Activated CD4-positive, alpha-beta memory T cell treated with anti-CD3 and anti-CD28 coated beads for 36 hours (primary cell): Measurements from ENCODE around the gene CHD8. TPM values are rescaled to one million over a fixed set of nuclear protein-coding genes. Genes with fewer than 3 reads are reported as not detected.

Experiments
- CTCF ChIA-PET: fragments of 350-600 bp; sonication (Branson Sonifier 250); formaldehyde crosslinking; loops from one replicate; lab custom pipeline; 2021; ENCODE audit warnings: antibody characterized with exemption, inconsistent platforms; lab: Charles Lee
- POLR2A ChIA-PET: fragments of 350-600 bp; sonication (Branson Sonifier 250); formaldehyde crosslinking; loops from one replicate; lab custom pipeline; 2021; ENCODE audit warnings: antibody characterized with exemption; lab: Charles Lee
- DNase-seq: peaks from one replicate; pipeline ENCODE4 v3.0.0-alpha.2; 2020
- H3K27ac Mint-ChIP-seq: one replicate; pipeline ENCODE4 v1.8.0; 2021; ENCODE audit warnings: mixed read lengths
- H3K27me3 Mint-ChIP-seq: one replicate; pipeline ENCODE4 v1.8.0; 2021; ENCODE audit warnings: mixed read lengths
- H3K36me3 Mint-ChIP-seq: one replicate; pipeline ENCODE4 v1.8.0; 2021; ENCODE audit warnings: mixed read lengths
- H3K4me1 Mint-ChIP-seq: one replicate; pipeline ENCODE4 v1.8.0; 2021; ENCODE audit warnings: low read depth, mixed read lengths
- H3K4me3 Mint-ChIP-seq: one replicate; pipeline ENCODE4 v1.8.0; 2021; ENCODE audit warnings: mild to moderate bottlenecking, mixed read lengths
- H3K9me3 Mint-ChIP-seq: one replicate; pipeline ENCODE4 v1.8.0; 2021; ENCODE audit warnings: mixed read lengths
- intact Hi-C: fragments of 100-400 bp; cut with micrococcal nuclease; formaldehyde crosslinking; loops from one replicate; pipeline ENCODE4 v1.15.1; 2023
- total RNA-seq, 2 experiments: library from RNA; stranded (reverse); gene quantifications; one replicate each; pipeline ENCODE4 v1.2.3, GENCODE V29; 2021

The CHD8 gene
- total RNA-seq = 10 to 100 TPM; 80.1 to 87.7 TPM

- no peaks in the 10 kb centered on the region for H3K9me3 Mint-ChIP-seq
Measured at GRCh38 chr14:21455912-21456667, at the start of gene CHD8. CHD8 (minus strand) TSS chr14:21456123; CDS start chr14:21431643, 24,480 bp downstream.

GRCh38 chr14:21505012-21505553 is 49.2 kb upstream of the CHD8 start:
- Mint-ChIP-seq H3K9me3 (no peaks in the 10 kb centered on the region), H3K27ac (peak overlapping the region; percentile 67), H3K4me3 (no peak overlapping the region), H3K27me3 (no peaks in the 10 kb centered on the region), H3K4me1 (peaks cover 51% of the 10 kb centered on the region), H3K36me3 (peaks cover 34% of the 10 kb centered on the region)
- intact Hi-C loops = no loop called here
- CTCF ChIA-PET = interaction anchor here (0.9 to 1.7 kb wide), 2 partner anchors 27 to 49 kb away, joined by 3 to 12 read pairs; partner anchors contain the start of genes CHD8 and TOX4
- POLR2A ChIA-PET = no interaction called here
- peak; percentile 54 for DNase-seq

More at GRCh38 chr14:21455912-21456667, at the start of gene CHD8:
- Mint-ChIP-seq H3K4me3 (peak within 1 kb of the TSS; percentile 91), H3K27me3 (no peaks in the 10 kb centered on the region), H3K27ac (peak within 1 kb of the TSS; percentile 98), H3K4me1 (peaks cover 31% of the 10 kb centered on the region), H3K36me3 (peaks cover 10% of the 10 kb centered on the region)
- peak; percentile 100 for DNase-seq
- CTCF ChIA-PET = interaction anchor here (0.6 to 3.7 kb wide), 25 partner anchors 9 to 1003 kb away, joined by 3 to 34 read pairs (median 3); partner anchors contain the start of genes METTL3, RAB2B, SALL2 and TOX4
- POLR2A ChIA-PET = interaction anchor here (0.7 to 2.6 kb wide), 8 partner anchors 10 to 72 kb away, joined by 3 to 30 read pairs (median 4); partner anchors contain the start of genes METTL3, RAB2B, SUPT16H and TOX4
- intact Hi-C loops = loop anchor here (1.0 to 10.0 kb wide), 10 partner anchors 19 to 1129 kb away; partner anchors contain the start of genes DAD1, HNRNPC, METTL3 and SUPT16H

- ChIA-PET POLR2A (interaction anchor here (0.6 kb wide), 1 partner anchor 50 kb away, joined by 3 read pairs; no protein-coding TSS in a partner anchor), CTCF (interaction anchor here (1.2 kb wide), 1 partner anchor 54 kb away, joined by 5 read pairs; no protein-coding TSS in a partner anchor)
- H3K4me3 Mint-ChIP-seq = no peak overlapping the region
- peak overlapping the region; percentile 2 for H3K27ac Mint-ChIP-seq
- H3K36me3 Mint-ChIP-seq = peaks cover 43% of the 10 kb centered on the region
- DNase-seq = no peak
- no peaks in the 10 kb centered on the region for H3K27me3 Mint-ChIP-seq
- H3K4me1 Mint-ChIP-seq = peaks cover 49% of the 10 kb centered on the region
- no peaks in the 10 kb centered on the region for H3K9me3 Mint-ChIP-seq
- intact Hi-C loops = no loop called here
Measured at GRCh38 chr14:21503376-21503775, 47.5 kb upstream of the CHD8 start.

- H3K9me3 Mint-ChIP-seq = no peaks in the 10 kb centered on the region
- peaks cover 39% of the 10 kb centered on the region for H3K36me3 Mint-ChIP-seq
- no peak for DNase-seq
- CTCF ChIA-PET = interaction anchor here (0.8 to 4.6 kb wide), 2 partner anchors 9 to 45 kb away, joined by 3 to 54 read pairs; partner anchors contain the start of gene METTL3
- POLR2A ChIA-PET = interaction anchor here (0.7 to 1.1 kb wide), 3 partner anchors 9 to 53 kb away, joined by 3 to 5 read pairs (median 4); partner anchors contain the start of genes METTL3 and SALL2
- H3K27me3 Mint-ChIP-seq = no peaks in the 10 kb centered on the region
- intact Hi-C loops = no loop called here
- peak overlapping the region; percentile 8 for H3K27ac Mint-ChIP-seq
- peaks cover 41% of the 10 kb centered on the region for H3K4me1 Mint-ChIP-seq
- H3K4me3 Mint-ChIP-seq = no peak overlapping the region
Measured at GRCh38 chr14:21501568-21501967, 45.6 kb upstream of the CHD8 start.

- no peaks in the 10 kb centered on the region for H3K9me3 Mint-ChIP-seq
- H3K4me1 Mint-ChIP-seq = peaks cover 24% of the 10 kb centered on the region
- no peak for DNase-seq
- peaks cover 52% of the 10 kb centered on the region for H3K36me3 Mint-ChIP-seq
- no peaks in the 10 kb centered on the region for H3K27me3 Mint-ChIP-seq
- CTCF ChIA-PET = interaction anchor here (0.6 to 4.6 kb wide), 34 partner anchors 9 to 279 kb away, joined by 3 to 96 read pairs (median 6); partner anchors contain the start of genes CHD8, METTL3, RAB2B and SALL2
- intact Hi-C loops = loop anchor here (1.0 kb wide), 1 partner anchor 58 kb away; no protein-coding TSS in a partner anchor
- POLR2A ChIA-PET = interaction anchor here (1.2 to 1.7 kb wide), 3 partner anchors 12 to 57 kb away, joined by 4 to 6 read pairs (median 4); partner anchors contain the start of gene METTL3
- H3K27ac Mint-ChIP-seq = peak overlapping the region; percentile 59
- H3K4me3 Mint-ChIP-seq = no peak overlapping the region
Measured at GRCh38 chr14:21498540-21499526, 42.9 kb upstream of the CHD8 start.

GRCh38 chr14:21496453-21496852 is 40.5 kb upstream of the CHD8 start:
- POLR2A ChIA-PET = interaction anchor here (1.1 kb wide), 1 partner anchor 14 kb away, joined by 3 read pairs; the partner anchor contains the start of gene METTL3
- Mint-ChIP-seq H3K9me3 (no peaks in the 10 kb centered on the region), H3K4me1 (peaks cover 22% of the 10 kb centered on the region), H3K27ac (no peak overlapping the region), H3K27me3 (no peaks in the 10 kb centered on the region), H3K36me3 (peaks cover 55% of the 10 kb centered on the region), H3K4me3 (no peak overlapping the region)
- intact Hi-C loops = no loop called here
- CTCF ChIA-PET = interaction anchor here (4.6 kb wide), 1 partner anchor 61 kb away, joined by 96 read pairs; no protein-coding TSS in a partner anchor
- DNase-seq = no peak

- H3K36me3 Mint-ChIP-seq = peaks cover 52% of the 10 kb centered on the region
- no peak for DNase-seq
- H3K27ac Mint-ChIP-seq = peak overlapping the region; percentile 56
- intact Hi-C loops = no loop called here
- peaks cover 16% of the 10 kb centered on the region for H3K4me1 Mint-ChIP-seq
- H3K4me3 Mint-ChIP-seq = no peak overlapping the region
- CTCF ChIA-PET = interaction anchor here (0.6 to 1.8 kb wide), 5 partner anchors 13 to 62 kb away, joined by 3 to 5 read pairs (median 3); partner anchors contain the start of gene CHD8
- POLR2A ChIA-PET = no interaction called here
- no peaks in the 10 kb centered on the region for H3K27me3 Mint-ChIP-seq
- H3K9me3 Mint-ChIP-seq = no peaks in the 10 kb centered on the region
Measured at GRCh38 chr14:21494902-21495762, 39.2 kb upstream of the CHD8 start.

- Mint-ChIP-seq H3K36me3 (peaks cover 17% of the 10 kb centered on the region), H3K4me1 (peaks cover 2% of the 10 kb centered on the region), H3K9me3 (no peaks in the 10 kb centered on the region), H3K27me3 (no peaks in the 10 kb centered on the region), H3K27ac (no peak overlapping the region), H3K4me3 (no peak overlapping the region)
- intact Hi-C loops = no loop called here
- no peak for DNase-seq
- CTCF ChIA-PET = no interaction called here
- POLR2A ChIA-PET = no interaction called here
Measured at GRCh38 chr14:21486640-21487087, 30.7 kb upstream of the CHD8 start.

- DNase-seq = peak; percentile 97
- H3K27ac Mint-ChIP-seq = peak within 1 kb of the TSS; percentile 95
- ChIA-PET POLR2A (interaction anchor here (0.5 to 2.5 kb wide), 8 partner anchors 11 to 1060 kb away, joined by 3 to 10 read pairs (median 5); partner anchors contain the start of gene METTL3), CTCF (interaction anchor here (0.7 to 4.0 kb wide), 19 partner anchors 11 to 260 kb away, joined by 3 to 35 read pairs (median 4); partner anchors contain the start of genes CHD8 and METTL3)
- no peaks in the 10 kb centered on the region for H3K27me3 Mint-ChIP-seq
- H3K4me1 Mint-ChIP-seq = peaks cover 31% of the 10 kb centered on the region
- peaks cover 14% of the 10 kb centered on the region for H3K36me3 Mint-ChIP-seq
- no peaks in the 10 kb centered on the region for H3K9me3 Mint-ChIP-seq
- peak within 1 kb of the TSS; percentile 99 for H3K4me3 Mint-ChIP-seq
- intact Hi-C loops = loop anchor here (1.0 to 10.0 kb wide), 8 partner anchors 21 to 1988 kb away; partner anchors contain the start of genes CHD8, HNRNPC, METTL3 and NGDN
Measured at GRCh38 chr14:21476925-21477681, 21.2 kb upstream of the CHD8 start, which contains the start of the genes RAB2B and TOX4. RAB2B (minus strand) TSS chr14:21476959; CDS start chr14:21476872, 87 bp downstream. TOX4 (plus strand) TSS chr14:21477195; CDS start chr14:21477279, 84 bp downstream.
